ENCODE data around the gene UGT2B28. TPM values are rescaled to one million over a fixed set of nuclear protein-coding genes. Genes with fewer than 3 reads are reported as not detected.
"Not testable (repeated sequence)": the region's sequence is repeated elsewhere in the genome, so short reads cannot be mapped to it uniquely, and the experiment has no call there.

UGT2B28 gene
- total and polyA plus RNA-seq, 2 experiments from 2014 or later = not detected

DNA sequence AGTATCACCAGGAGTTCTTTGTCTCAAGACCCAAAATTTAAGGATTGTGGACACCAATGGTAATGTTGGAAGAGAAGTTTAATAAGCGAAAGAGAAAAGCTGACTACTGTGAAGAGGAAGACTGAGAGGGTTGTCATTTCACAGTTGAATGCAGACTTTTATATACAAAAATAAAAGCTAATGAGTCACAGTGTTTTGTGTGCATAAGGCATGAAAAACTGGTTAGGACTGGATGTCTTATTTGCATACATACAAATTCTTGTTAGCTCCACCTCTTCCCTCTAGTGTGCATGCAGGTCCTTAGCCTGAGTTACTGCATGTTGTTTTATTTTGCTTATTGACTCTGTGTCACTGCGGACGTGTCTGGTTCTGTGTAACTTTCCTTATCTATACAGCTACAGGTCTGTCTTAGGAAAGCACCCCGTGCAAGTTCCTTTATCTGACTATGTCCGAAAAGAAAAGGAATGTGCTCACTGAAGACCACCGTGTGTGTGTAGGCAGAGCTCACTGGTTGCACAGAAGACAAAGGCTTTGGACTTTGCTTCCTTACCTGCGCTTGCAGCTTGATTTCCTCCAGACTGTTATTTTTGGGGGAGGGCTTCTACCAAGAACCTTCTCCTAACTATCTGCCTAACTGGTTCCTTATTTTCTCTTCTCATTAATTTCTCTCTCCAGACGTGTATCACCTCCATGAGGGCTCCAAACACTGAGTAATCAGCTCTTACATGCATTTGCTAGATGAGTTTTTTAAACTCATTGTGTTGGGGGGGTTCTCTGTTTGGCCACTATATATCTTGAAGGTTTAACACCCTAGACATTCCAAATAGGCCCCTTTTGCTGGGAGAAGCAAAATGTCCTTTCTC is 63.5 kb downstream of the UGT2B28 start:
- not testable (repeated sequence) for H3K9me3 Mint-ChIP-seq; H3K27me3 Mint-ChIP-seq (ENCODE audit: insufficient read depth, low read depth, poor library complexity); H3K4me1 ChIP-seq (ENCODE audit: insufficient read depth); H4K20me1 ChIP-seq (replicated peaks; ENCODE audit: insufficient read depth); H3K4me3 Mint-ChIP-seq; H3K9me2 ChIP-seq (ENCODE audit: insufficient read depth); H3K36me3 ChIP-seq (ENCODE audit: insufficient read depth); H3K4me2 ChIP-seq; H3K27ac ChIP-seq (ENCODE audit: low read depth); H3K79me2 ChIP-seq (replicated peaks; ENCODE audit: insufficient read depth); H3K27ac Mint-ChIP-seq; H3K36me3 Mint-ChIP-seq (ENCODE audit: low read depth); DNase-seq (ENCODE audit: low spot score); ATAC-seq; H3K4me1 Mint-ChIP-seq; H3K4me3 ChIP-seq; H3F3A ChIP-seq (replicated peaks; ENCODE audit: low read depth); H3K27me3 ChIP-seq (ENCODE audit: insufficient read depth)
- 0 out of 2 replicates have a peak overlapping the region, but pooled peaks have one; percentile 63 for H2AFZ ChIP-seq

Other genes with a start within 250 kb of the UGT2B28 start
- not detected in 2 replicates for gene UGT2B7, start 184.0 kb upstream of the UGT2B28 start, total RNA-seq (2014; rRNA removed; shearing (Covaris generic))
- gene UGT2B7, start 184.0 kb upstream of the UGT2B28 start, polyA plus RNA-seq (2016; fragmentation: Nextera tagmentation; extraction: Ambion mirVana) = not detected in 2 replicates
- gene UGT2B11, start 65.7 kb upstream of the UGT2B28 start, total RNA-seq (2014; rRNA removed; shearing (Covaris generic)) = not detected in 2 replicates
- not detected in 2 replicates for gene UGT2B11, start 65.7 kb upstream of the UGT2B28 start, polyA plus RNA-seq (2016; fragmentation: Nextera tagmentation; extraction: Ambion mirVana)
- not detected in 2 replicates for gene UGT2B4, start 215.4 kb downstream of the UGT2B28 start, total RNA-seq (2014; rRNA removed; shearing (Covaris generic))
- gene UGT2B4, start 215.4 kb downstream of the UGT2B28 start, polyA plus RNA-seq (2016; fragmentation: Nextera tagmentation; extraction: Ambion mirVana) = not detected in 2 replicates

Measured in GM23338 (cell line).